Hepatic stellate cell (primary cell): ENCODE data around the gene IP6K2.

ENCODE experiments used
- DNase-seq: peaks from one replicate; pipeline ENCODE4 v3.0.0; 2011; ENCODE audit warnings: low spot score

The IP6K2 gene

DNA sequence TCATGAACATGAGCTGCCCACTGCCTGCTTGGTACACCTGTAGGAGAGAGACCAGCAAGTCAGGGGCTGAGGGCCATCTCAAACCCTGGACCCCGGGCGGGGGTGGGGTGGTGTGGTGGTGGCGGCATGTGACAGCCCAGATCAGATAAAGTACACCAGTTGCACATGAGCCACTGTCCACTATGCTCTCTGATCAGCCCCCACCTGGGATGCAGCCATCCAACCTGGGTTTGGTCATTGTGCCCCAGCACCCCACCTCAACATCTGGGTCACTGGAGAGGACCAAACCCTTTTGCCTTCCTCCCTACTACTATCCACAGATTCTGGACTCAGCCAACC, 28.3 kb downstream of the IP6K2 start:
- no peak for DNase-seq

- DNase-seq: no peak
These were observed 28.8 kb downstream of the IP6K2 start for GRCh38 chr3:48688032-48688736.

GRCh38 chr3:48687220-48687678, 29.8 kb downstream of the IP6K2 start:
- no peak for DNase-seq

GRCh38 chr3:48686538-48687219, 30.3 kb downstream of the IP6K2 start:
- no peak for DNase-seq

- DNase-seq: peak; percentile 92
These were observed 31.2 kb downstream of the IP6K2 start, which contains the start of gene NCKIPSD for GRCh38 chr3:48685603-48686511. TSS of gene NCKIPSD (minus strand) at chr3:48685915. CDS start at chr3:48685807, 108 bp downstream.

DNA sequence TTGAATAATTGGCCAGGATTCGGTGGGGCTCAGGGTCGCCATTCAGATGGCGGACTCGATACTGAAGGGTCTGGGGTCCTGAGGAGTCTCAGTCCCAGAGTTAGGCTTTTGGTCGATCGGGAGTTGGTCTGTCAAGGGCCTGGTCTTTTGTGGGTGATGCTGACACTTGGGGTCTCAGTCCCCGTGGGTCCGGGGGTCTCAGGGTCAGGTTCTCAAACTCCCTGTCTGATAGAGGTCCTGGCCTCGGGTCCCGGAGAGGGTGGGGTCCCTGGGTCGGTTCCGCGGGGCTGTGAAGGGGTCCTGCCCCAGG, 31.8 kb downstream of the IP6K2 start:
- no peak for DNase-seq

DNA sequence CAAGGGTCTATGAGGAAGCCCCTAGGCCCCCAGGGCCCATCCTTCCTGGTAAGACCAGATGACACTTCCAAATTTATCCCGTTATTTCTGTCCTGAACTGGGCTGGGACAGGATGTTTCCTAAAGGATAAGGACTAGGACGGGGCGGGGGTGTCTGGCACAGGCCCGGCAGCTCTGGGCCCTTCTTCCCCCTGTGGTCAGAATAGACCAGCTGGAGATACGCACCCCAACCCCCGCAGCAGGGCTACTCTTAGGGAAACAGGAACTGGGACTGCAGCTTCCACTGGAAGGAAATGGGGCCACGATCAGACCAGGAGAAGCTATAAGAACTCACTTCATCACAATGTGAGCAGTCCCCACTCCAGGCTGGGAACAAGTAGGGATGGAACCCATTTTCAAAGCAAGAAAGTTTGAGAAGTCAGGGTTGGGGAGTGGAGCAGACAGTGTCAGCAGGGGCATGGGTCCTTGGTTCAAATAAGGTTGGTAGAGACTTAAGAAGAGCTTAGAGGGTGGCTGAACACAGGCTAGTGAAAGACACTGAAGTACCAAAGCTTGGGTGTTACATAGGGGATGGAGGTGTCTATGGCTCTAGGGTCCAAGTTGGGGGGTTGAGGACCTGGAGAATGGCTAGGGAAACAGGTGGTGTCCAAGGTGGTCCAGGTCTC, 32.4 kb downstream of the IP6K2 start:
- peak; percentile 71 for DNase-seq

DNA sequence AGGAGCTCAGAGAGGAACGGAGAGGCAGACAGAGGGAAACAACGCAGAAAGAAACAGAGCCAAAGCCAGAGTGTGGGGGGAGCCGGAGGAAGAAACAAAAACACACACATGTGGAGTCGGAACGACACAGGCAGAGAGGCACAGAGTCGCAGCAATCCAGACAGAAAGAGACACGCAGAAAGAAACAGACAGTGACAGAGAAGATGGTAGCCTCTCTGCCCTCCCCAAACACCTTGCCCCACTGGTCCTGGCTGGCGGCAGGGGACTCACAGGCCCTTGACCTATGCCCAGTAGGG, 33.0 kb downstream of the IP6K2 start:
- DNase-seq: no peak

DNA sequence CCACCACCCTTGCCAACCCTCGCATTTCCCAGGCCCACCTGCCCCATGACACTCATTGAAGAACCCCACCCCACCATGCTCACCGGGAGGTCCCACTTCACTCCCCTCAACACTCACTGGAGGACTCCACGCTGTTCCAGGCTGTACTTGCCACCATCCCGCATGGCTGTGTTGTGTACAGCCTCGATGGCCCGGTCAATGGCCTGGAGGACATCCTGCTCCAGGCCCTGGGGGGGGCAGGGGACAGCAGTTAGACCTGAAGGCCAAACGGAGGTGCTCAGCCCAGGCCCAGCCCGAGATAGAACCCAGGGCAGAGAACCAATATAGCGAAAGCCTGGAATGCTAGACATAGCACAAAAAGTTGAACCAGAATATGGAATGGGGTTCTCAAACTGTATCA, 34.2 kb downstream of the IP6K2 start:
- DNase-seq: no peak

GRCh38 chr3:48681974-48682610, 34.9 kb downstream of the IP6K2 start:
- no peak for DNase-seq

DNA sequence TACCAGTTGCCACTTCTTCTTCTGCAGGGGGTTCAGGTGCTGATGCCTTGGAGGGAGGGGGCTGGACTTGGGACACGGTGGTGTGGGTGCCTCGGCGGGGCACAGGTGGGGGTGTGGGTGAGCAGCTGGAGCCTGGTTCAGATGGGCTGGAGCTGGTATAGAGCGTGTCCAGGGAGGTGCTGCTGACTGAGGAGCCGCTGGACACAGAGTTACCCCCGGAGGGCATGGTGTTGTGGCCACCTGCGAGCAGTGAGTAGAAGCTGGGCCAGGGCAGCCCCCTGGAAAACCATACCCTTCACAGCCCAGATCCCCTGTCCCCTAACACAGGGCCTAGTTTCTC, 35.5 kb downstream of the IP6K2 start:
- no peak for DNase-seq

DNA sequence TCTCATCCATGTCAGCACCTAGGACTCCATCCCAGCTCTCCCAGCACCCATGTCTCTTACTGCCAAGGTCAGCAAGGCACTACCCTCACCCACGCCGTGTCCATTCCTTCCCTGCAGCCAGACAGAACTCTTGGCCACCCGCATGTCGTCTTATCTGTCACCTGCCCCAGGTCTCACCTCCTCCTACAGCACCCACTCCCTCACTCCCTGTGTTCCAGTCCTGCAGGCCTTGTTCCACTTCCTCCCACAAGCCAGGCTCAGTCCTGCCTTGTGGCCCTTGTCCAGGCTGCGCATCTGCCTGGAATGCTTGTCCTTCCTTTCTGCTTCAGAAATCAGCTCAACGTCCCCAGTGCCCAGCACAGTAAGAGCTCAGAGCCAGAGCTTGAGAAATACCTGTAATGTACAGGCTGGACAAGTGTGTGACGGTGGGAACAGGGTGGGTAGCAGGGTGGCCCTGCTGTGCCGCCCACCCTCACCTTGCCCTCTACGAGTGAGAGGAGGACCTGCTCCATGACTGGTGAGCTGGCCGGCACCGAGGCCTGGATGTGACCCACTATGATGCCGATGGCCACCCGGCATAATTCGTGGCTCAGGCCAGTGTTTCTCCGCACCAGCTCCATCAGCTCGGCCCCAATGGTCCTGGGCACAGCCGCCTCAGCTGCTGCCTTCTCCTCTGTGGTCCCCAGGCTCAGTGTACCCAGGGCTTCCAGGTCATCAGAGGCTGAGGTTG, 36.0 kb downstream of the IP6K2 start:
- DNase-seq: no peak

DNA sequence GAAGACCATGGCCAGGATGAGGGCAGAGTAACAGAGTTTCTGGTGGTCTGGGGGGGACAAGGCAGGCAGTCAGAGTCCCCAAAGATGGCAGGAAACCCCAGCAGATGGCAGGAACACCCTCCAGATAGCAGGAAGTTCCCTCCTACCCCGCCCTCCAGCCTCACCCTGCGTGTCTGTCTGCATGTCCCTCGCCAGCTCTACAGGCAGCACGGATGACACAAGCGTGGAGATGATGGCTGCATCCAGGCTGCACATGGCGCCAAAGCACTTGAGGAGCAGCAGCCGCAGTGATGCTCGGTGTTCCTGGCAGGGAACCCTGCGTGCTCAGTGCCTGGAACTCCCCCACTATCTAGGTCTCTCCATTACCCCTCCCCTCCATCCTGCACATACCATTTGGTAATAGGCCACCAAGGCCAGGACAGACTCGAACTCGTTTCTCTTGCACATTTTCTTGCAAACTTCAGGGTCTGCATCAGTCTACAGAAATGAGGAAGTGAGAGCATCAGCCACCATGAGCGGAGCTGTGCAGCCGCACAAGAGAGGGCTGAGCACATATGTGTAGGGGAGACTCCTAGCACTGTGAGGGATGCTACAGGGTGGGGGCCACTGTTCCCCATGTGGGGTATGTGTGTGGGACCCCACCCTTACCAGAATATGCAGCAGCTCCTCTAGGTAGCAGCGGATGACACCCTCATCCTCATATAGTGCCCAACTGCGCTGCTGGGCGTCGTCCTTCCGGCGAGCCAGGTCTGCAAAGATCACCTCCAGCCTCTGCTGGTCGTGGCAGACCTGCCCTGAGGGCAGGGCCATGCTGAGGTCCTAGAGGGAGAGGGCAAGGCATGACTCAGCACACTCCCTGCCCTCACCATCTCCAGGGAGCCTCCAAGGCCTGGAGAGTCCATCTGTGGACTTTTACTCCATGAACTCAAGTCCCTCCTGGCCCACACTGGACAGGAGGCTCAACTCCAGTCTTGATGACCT, 37.3 kb downstream of the IP6K2 start:
- no peak for DNase-seq

DNA sequence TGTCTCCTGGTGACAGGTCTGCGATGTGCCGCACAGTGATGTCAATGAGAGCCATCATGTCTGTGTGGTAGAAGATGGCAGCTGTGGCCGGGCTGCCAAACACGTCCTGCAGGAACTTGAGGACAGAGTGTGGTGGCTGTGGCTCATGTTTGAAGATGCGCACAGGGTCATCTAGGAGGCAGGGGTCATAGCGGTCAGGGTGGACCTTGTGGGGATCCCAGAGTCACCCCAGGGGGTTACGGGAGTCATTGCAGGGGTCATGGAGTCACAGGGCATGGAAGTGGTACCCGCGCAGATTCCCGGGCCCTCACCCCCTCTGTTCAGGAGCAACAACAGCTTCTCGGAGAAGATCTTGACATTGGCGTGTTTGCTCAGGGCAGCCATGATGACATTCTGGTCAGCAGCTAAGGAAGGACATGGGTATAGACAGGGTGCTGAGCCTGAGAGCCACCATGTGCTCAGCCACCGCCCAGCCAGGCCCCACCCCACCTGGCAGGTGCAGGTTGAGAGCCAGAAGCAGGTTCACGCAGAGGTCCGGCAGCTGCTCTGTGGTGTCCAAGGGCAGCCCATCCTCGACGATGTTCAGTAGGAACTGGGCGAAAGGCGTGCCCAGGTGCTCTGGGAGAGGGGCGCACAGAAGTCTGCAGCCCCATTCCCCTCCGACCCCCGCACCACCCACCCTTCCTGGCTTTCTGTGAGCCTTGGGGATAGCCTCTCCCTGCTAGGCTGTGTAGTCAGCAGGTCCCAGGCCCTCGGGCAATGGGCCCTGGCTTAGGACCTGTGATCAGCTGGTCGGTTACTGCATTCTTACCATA, 38.2 kb downstream of the IP6K2 start:
- DNase-seq: no peak

DNA sequence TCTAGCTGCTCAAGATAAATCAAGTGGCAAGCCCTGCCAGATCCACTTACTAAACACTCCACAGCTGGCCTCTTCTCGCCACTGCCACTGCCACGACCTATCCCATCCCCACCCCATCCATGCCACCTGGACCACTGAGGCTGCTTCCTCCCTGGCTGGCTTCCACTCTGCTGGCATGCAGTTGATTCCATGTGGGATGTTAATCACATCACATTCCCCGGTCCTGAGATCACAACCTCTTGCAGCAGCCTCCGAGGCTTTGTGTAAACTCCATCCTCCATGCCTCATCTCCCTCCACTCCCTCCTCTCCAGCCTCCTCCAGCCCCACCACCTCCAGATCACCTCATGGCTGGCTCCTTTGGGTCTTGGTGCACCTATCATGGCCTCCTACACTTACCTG, 39.0 kb downstream of the IP6K2 start:
- peak; percentile 62 for DNase-seq

DNA sequence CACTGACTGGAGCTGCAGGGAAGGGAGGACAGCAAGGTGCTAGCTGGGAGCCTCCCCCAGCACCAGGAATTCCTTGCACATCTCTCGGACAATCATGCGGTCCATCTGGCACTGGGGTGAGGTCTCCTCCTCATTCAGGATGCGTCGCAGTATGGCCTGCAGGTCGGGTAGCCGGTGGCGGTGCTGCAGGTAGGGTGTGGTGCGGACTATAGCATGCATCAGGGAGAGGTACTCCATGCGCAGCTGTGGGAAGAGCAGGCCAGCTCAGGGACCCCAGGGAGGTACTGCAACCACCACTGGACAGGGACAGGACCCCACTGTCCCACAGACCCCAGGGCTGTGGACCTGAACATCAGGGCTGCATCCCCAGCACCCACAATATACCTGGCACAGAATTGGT, 42.5 kb downstream of the IP6K2 start:
- DNase-seq: no peak

DNA sequence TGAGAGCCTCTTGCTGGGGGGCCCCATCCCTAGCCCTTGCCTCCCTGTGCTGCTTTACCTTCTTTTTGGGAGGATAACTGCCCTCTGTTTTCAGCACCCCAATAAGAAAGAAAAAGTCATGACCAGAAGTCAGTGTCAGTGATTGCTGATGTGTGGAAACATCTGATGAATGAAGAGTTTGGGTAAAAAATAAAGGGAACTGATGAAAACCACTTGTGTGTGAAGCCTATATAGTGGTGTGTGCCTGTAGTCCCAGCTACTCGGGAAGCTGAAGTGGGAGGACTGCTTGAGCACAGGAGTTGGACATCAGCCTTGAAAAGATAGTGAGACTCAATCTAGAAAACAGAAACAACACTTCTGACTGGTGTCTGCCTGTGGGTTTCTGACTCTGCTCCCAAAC, 44.5 kb downstream of the IP6K2 start:
- no peak for DNase-seq

GRCh38 chr3:48664929-48665328, 52.1 kb downstream of the IP6K2 start:
- no peak for DNase-seq

DNA sequence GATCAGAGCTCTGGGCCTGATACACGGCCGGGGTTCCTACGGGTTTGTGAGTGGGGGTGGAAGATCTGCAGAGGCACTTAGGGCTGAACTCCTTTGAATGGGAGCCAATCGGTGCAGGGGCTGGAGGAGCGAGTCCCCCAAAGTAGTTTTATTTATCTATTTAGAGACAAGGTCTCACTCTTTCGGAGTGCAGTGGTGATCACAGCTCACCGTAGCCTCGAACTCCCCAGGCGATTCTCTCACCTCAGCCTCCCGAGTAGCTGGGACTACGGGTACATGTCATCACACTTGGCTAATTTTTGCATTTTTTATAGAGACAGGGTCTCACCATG, 52.7 kb downstream of the IP6K2 start:
- DNase-seq: no peak
